VCaP (cell line): Measurements from ENCODE around the gene C2orf15.
A peak's percentile ranks its signal among the peaks of the same experiment; 100 is the strongest.

Experiments used
- H3K27ac ChIP-seq: fragments of 450-650 bp; 2 replicates; pipeline ENCODE4 v1.5.1; 2017
- CTCF ChIP-seq: fragments of 450-650 bp; conservative IDR thresholded peaks from 2 replicates; pipeline ENCODE4 v1.5.1; 2017; ENCODE audit warnings: mild to moderate bottlenecking, moderate library complexity

C2orf15 gene

GRCh38 chr2:99153921-99154604 is 12.6 kb downstream of the C2orf15 start:
- no peak for TF ChIP-seq CTCF
- peak overlapping the region; percentile 87 for H3K27ac ChIP-seq

GRCh38 chr2:99154643-99155536 is 13.4 kb downstream of the C2orf15 start, which contains the start of the genes LIPT1 and TSGA10:
Gene LIPT1 (plus strand): TSS chr2:99154967. CDS start chr2:99161958, 6,991 bp downstream.
Gene TSGA10 (minus strand): TSS chr2:99154942. CDS start chr2:99109439, 45,503 bp downstream.
- peak within 1 kb of the TSS; percentile 87 for H3K27ac ChIP-seq
- TF ChIP-seq CTCF, result peak; percentile 32

GRCh38 chr2:99156891-99157290 is 15.4 kb downstream of the C2orf15 start:
- H3K27ac ChIP-seq, result peak overlapping the region; percentile 64
- TF ChIP-seq CTCF, result no peak

DNA sequence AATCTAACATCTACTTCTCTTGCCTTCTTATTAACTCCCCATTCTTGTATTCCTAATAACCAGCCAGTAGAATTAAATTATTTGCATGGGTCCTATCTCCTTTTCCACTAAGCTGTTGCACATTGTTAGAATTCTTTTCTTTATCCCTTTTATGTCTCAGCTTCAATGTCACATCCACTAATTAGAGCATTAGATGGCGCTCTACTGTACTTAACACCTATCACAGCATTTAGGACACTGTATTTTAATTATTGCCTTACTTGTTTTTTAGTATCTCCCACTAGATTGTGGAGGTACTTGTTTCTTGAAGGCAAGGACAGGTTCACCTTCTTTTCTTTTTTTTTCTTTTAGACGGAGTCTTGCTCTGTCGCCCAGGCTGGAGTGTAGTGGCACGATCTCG is 17.1 kb downstream of the C2orf15 start:
- TF ChIP-seq CTCF, result no peak

DNA sequence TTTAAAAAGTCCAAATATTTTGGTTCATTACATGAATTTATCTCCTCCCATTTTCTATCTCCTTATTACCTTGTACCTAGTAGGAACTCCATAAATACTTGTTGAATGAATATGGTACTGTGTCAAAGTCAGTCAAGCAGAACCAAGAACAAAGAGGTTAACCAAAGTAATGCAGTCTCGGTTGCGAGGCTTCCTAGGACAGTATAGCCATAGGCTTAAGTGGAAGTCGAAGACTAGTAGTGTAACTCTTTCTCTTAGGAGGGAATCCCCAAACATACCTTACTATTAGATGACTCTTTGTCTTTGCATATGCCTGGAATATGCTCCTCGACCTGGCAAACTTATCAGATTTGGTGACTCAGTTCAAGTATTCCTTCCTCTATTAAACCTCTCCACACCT is 18.1 kb downstream of the C2orf15 start:
- H3K27ac ChIP-seq, result no peak overlapping the region
- no peak for TF ChIP-seq CTCF

More for the DNA sequence above, 17.1 kb downstream of the C2orf15 start:
- peak overlapping the region; percentile 64; the same call in 1 of the 2 replicates for H3K27ac ChIP-seq

- no peak for TF ChIP-seq CTCF
- H3K27ac ChIP-seq, result no peak overlapping the region
These were observed 24.7 kb downstream of the C2orf15 start for GRCh38 chr2:99166218-99166617.

DNA sequence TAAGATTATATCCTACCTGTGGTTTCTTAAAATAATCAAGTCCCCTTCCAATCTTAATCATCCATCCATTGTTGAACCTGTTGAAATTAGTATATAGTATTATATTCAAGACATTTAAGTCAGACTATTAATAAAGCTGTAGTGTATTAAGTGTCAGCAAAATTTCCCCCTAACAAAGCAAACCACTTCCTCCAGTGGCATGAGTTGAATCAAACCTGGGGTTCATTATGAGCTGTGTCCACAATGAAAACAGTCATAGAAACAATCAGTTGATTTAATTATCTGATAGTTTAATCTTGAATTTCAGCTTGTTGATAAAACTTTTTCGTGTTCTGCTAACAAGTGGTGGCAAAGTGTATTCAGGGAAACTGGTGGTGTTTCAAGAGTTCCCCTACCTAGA is 28.0 kb downstream of the C2orf15 start:
- TF ChIP-seq CTCF, result no peak
- no peak overlapping the region for H3K27ac ChIP-seq
